Loucy (cell line): Measurements from ENCODE around the gene RIMBP2.

Experiments used
- H2AFZ ChIP-seq: fragments of 200-600 bp; sonication (generic); 2 replicates; pipeline ENCODE4 v1.6.0; 2016; ENCODE audit warnings: antibody characterized with exemption, mild to moderate bottlenecking, low read length, moderate library complexity
- H3F3A ChIP-seq: fragments of 200-600 bp; 2 replicates; pipeline ENCODE4 v1.6.0; 2016; ENCODE audit warnings: antibody characterized with exemption, low read depth, mild to moderate bottlenecking
- H3K27me3 ChIP-seq: fragments of 200-600 bp; sonication (generic); 2 replicates; pipeline ENCODE4 v1.6.1; 2014; ENCODE audit warnings: low read length, mild to moderate bottlenecking; ENCODE audit not compliant: insufficient read depth, poor library complexity, severe bottlenecking
- H3K36me3 ChIP-seq: fragments of 200-600 bp; sonication (generic); 2 replicates; pipeline ENCODE4 v1.6.1; 2016; ENCODE audit warnings: low read length; ENCODE audit not compliant: insufficient read depth
- H3K4me1 ChIP-seq: fragments of 200-600 bp; sonication (generic); 2 replicates; pipeline ENCODE4 v1.5.1; 2014; ENCODE audit warnings: low read length, mild to moderate bottlenecking; ENCODE audit not compliant: insufficient read depth, poor library complexity, severe bottlenecking
- H3K4me2 ChIP-seq: fragments of 200-600 bp; sonication (generic); 2 replicates; pipeline ENCODE4 v1.6.0; 2014; ENCODE audit warnings: antibody characterized with exemption, low read length, low read depth, mild to moderate bottlenecking; ENCODE audit not compliant: poor library complexity, severe bottlenecking
- H3K4me3 ChIP-seq: fragments of 200-600 bp; sonication (generic); 2 replicates; pipeline ENCODE4 v1.5.1; 2014; ENCODE audit warnings: low read length, mild to moderate bottlenecking, mixed read lengths; ENCODE audit not compliant: poor library complexity, severe bottlenecking
- H3K79me2 ChIP-seq: fragments of 200-600 bp; sonication (generic); 2 replicates; pipeline ENCODE4 v1.6.1; 2014; ENCODE audit warnings: low read length; ENCODE audit not compliant: insufficient read depth
- H3K9ac ChIP-seq: fragments of 200-600 bp; sonication (generic); 2 replicates; pipeline ENCODE4 v1.6.0; 2014; ENCODE audit warnings: mild to moderate bottlenecking, low read depth, low read length, moderate library complexity; ENCODE audit not compliant: poor library complexity, severe bottlenecking
- H3K9me2 ChIP-seq: fragments of 200-600 bp; sonication (generic); replicated peaks from 2 replicates; pipeline ENCODE4 v1.6.1; 2016; ENCODE audit warnings: low read depth, low read length, mixed read lengths
- H3K9me3 ChIP-seq: fragments of 200-600 bp; sonication (generic); 2 replicates; pipeline ENCODE4 v1.6.1; 2014; ENCODE audit warnings: mild to moderate bottlenecking, antibody characterized with exemption, low read length, low read depth; ENCODE audit not compliant: insufficient read depth
- H4K20me1 ChIP-seq: fragments of 200-600 bp; sonication (generic); 2 replicates; pipeline ENCODE4 v1.6.0; 2014; ENCODE audit warnings: antibody characterized with exemption, low read length, mild to moderate bottlenecking; ENCODE audit not compliant: insufficient read depth, poor library complexity, severe bottlenecking
- CTCF ChIP-seq: fragments of 200-600 bp; sonication (generic); conservative IDR thresholded peaks from 2 replicates; pipeline ENCODE4 v1.5.1; 2014; ENCODE audit warnings: mild to moderate bottlenecking, antibody characterized with exemption, low read length
- EZH2phosphoT487 ChIP-seq: fragments of 200-600 bp; IDR thresholded peaks from 2 replicates; pipeline ENCODE4 v1.6.1; 2018; ENCODE audit warnings: antibody characterized with exemption, mild to moderate bottlenecking, moderate library complexity, borderline replicate concordance

The RIMBP2 gene

GRCh38 chr12:130367523-130367922, 348.6 kb downstream of the RIMBP2 start:
- H3K79me2 ChIP-seq, result no peaks in the 10 kb centered on the region
- H3K27me3 ChIP-seq, result no peaks in the 10 kb centered on the region
- no peak overlapping the region for H3K9ac ChIP-seq
- H3F3A ChIP-seq, result no peaks in the 10 kb centered on the region
- no peaks in the 10 kb centered on the region for H3K9me2 ChIP-seq
- H3K4me1 ChIP-seq, result no peaks in the 10 kb centered on the region
- H2AFZ ChIP-seq, result no peak overlapping the region
- H3K4me2 ChIP-seq, result no peak overlapping the region
- H4K20me1 ChIP-seq, result no peaks in the 10 kb centered on the region
- TF ChIP-seq EZH2phosphoT487, result no peak
- no peak for TF ChIP-seq CTCF
- no peaks in the 10 kb centered on the region for H3K36me3 ChIP-seq
- no peaks in the 10 kb centered on the region for H3K9me3 ChIP-seq
- no peak overlapping the region for H3K4me3 ChIP-seq

GRCh38 chr12:130367003-130367402, 349.1 kb downstream of the RIMBP2 start:
- Histone ChIP-seq H2AFZ (no peak overlapping the region), H3K4me1 (no peaks in the 10 kb centered on the region), H3K4me2 (no peak overlapping the region), H3K79me2 (no peaks in the 10 kb centered on the region), H4K20me1 (no peaks in the 10 kb centered on the region), H3K9me2 (no peaks in the 10 kb centered on the region), H3F3A (no peaks in the 10 kb centered on the region), H3K27me3 (no peaks in the 10 kb centered on the region), H3K9me3 (no peaks in the 10 kb centered on the region), H3K4me3 (no peak overlapping the region), H3K9ac (no peak overlapping the region), H3K36me3 (no peaks in the 10 kb centered on the region)
- TF ChIP-seq CTCF, result no peak

GRCh38 chr12:130366159-130366558, 349.9 kb downstream of the RIMBP2 start:
- H3K4me1 ChIP-seq, result no peaks in the 10 kb centered on the region
- H2AFZ ChIP-seq, result no peak overlapping the region
- H3K36me3 ChIP-seq, result no peaks in the 10 kb centered on the region
- TF ChIP-seq CTCF (no peak), EZH2phosphoT487 (no peak)
- H3K27me3 ChIP-seq, result no peaks in the 10 kb centered on the region
- no peak overlapping the region for H3K4me3 ChIP-seq
- H3K4me2 ChIP-seq, result no peak overlapping the region
- H4K20me1 ChIP-seq, result no peaks in the 10 kb centered on the region
- no peaks in the 10 kb centered on the region for H3K9me3 ChIP-seq
- H3K79me2 ChIP-seq, result no peaks in the 10 kb centered on the region
- no peaks in the 10 kb centered on the region for H3F3A ChIP-seq
- H3K9me2 ChIP-seq, result no peaks in the 10 kb centered on the region
- no peak overlapping the region for H3K9ac ChIP-seq
